HepG2 (cell line): Measurements from ENCODE around the gene PBX2. TPM values are rescaled to one million over a fixed set of nuclear protein-coding genes. Genes with fewer than 3 reads are reported as not detected.

ENCODE experiments used
- HNF1B ChIP-seq: sonication (generic); formaldehyde crosslinking; IDR thresholded peaks from 2 replicates; pipeline ENCODE4 v1.5.1; 2020; ENCODE audit warnings: mild to moderate bottlenecking, moderate library complexity, missing genetic modification reagents
- NFATC3 ChIP-seq: sonication (generic); formaldehyde crosslinking; IDR thresholded peaks from 2 replicates; pipeline ENCODE4 v1.5.1; 2020; ENCODE audit warnings: mild to moderate bottlenecking, missing genetic modification reagents
- NFYB ChIP-seq: sonication (generic); formaldehyde crosslinking; IDR thresholded peaks from 2 replicates; pipeline ENCODE4 v1.4.0; 2020; ENCODE audit warnings: missing genetic modification reagents
- PBX2 ChIP-seq: IDR thresholded peaks from 2 replicates; pipeline ENCODE4 v1.6.1; 2016; ENCODE audit warnings: control low read depth
- ZFP36L1 ChIP-seq: sonication (generic); formaldehyde crosslinking; IDR thresholded peaks from 2 replicates; pipeline ENCODE4 v1.8.0; 2022; ENCODE audit warnings: mild to moderate bottlenecking, missing genetic modification reagents, moderate library complexity
- ZNF121 ChIP-seq: sonication (generic); formaldehyde crosslinking; IDR thresholded peaks from 2 replicates; pipeline ENCODE4 v1.5.0; 2020; ENCODE audit warnings: mild to moderate bottlenecking, missing genetic modification reagents
- ZNF142 ChIP-seq: sonication (generic); formaldehyde crosslinking; IDR thresholded peaks from 2 replicates; pipeline ENCODE4 v1.4.0; 2020; ENCODE audit warnings: missing genetic modification reagents
- ZNF543 ChIP-seq: sonication (generic); formaldehyde crosslinking; IDR thresholded peaks from 2 replicates; pipeline ENCODE4 v1.4.0; 2020; ENCODE audit warnings: mild to moderate bottlenecking, missing genetic modification reagents
- ZNF597 ChIP-seq: sonication (generic); formaldehyde crosslinking; IDR thresholded peaks from 2 replicates; pipeline ENCODE4 v1.5.0; 2020; ENCODE audit warnings: missing genetic modification reagents
- ZNF773 ChIP-seq: sonication (generic); formaldehyde crosslinking; IDR thresholded peaks from 2 replicates; pipeline ENCODE4 v1.4.0; 2020; ENCODE audit warnings: missing genetic modification reagents, borderline replicate concordance
- polyA plus RNA-seq, 8 experiments: library from polyadenylated mRNA; depleted of rRNA in 3 of 8; stranded (reverse) in 7 of 8; unstranded in 1 of 8; fragments of >200 nt; fragmentation: Illumina TruSeq in 4 of 8; extraction: Trizol in 4 of 8; gene quantifications; 2 replicates each; pipeline versions ENCODE4 v1.2.1 to v1.2.3, GENCODE V29; 2011 to 2016; ENCODE audit warnings: low read depth in 4 of 8, missing spikeins in 1 of 8, mixed read lengths in 1 of 8; ENCODE audit not compliant: insufficient read depth in 1 of 8
- total RNA-seq, 5 experiments: library from RNA; depleted of rRNA; stranded (reverse); fragments of >200 nt; fragmentation: Illumina TruSeq; extraction: Trizol; gene quantifications; 2 replicates each; pipeline ENCODE4 v1.2.3, GENCODE V29; 2016; ENCODE audit warnings: low read depth in 1 of 5
- TF ChIP-seq, protein P1 (sequence below), 2 experiments: sonication (generic) in 1 of 2; formaldehyde crosslinking in 1 of 2; IDR thresholded peaks; 2 replicates each; pipeline versions ENCODE4 v1.6.1 to v1.9.0; 2014 to 2022; ENCODE audit warnings: antibody characterized with exemption in 1 of 2, borderline replicate concordance in 1 of 2, inconsistent platforms in 1 of 2, low read depth in 1 of 2, missing genetic modification reagents in 1 of 2

PBX2 gene
- total and polyA plus RNA-seq, 2 of the 13 experiments (the other 11 are each of a cell fraction or from before 2014, with no cell fraction given), result 42.3 to 77.8 TPM

GRCh38 chr6:32175711-32176475, 14.1 kb downstream of the PBX2 start, which contains the start of gene AGPAT1 (continued):
- TF ChIP-seq HNF1B (CRISPR knock-in tag) (no peak), ZFP36L1 (CRISPR knock-in tag) (no peak), ZNF597 (no peak), NFATC3 (CRISPR knock-in tag) (0 out of 2 replicates have a peak, but pooled peaks have one; percentile 35), ZNF121 (CRISPR knock-in tag) (no peak), ZNF142 (CRISPR knock-in tag) (no peak), NFYB (peak; percentile 85), ZNF773 (no peak), ZNF543 (CRISPR knock-in tag) (peak; percentile 67; the same call in 1 of the 2 replicates), PBX2 (peak; percentile 98)
- TF ChIP-seq, protein P1, sequence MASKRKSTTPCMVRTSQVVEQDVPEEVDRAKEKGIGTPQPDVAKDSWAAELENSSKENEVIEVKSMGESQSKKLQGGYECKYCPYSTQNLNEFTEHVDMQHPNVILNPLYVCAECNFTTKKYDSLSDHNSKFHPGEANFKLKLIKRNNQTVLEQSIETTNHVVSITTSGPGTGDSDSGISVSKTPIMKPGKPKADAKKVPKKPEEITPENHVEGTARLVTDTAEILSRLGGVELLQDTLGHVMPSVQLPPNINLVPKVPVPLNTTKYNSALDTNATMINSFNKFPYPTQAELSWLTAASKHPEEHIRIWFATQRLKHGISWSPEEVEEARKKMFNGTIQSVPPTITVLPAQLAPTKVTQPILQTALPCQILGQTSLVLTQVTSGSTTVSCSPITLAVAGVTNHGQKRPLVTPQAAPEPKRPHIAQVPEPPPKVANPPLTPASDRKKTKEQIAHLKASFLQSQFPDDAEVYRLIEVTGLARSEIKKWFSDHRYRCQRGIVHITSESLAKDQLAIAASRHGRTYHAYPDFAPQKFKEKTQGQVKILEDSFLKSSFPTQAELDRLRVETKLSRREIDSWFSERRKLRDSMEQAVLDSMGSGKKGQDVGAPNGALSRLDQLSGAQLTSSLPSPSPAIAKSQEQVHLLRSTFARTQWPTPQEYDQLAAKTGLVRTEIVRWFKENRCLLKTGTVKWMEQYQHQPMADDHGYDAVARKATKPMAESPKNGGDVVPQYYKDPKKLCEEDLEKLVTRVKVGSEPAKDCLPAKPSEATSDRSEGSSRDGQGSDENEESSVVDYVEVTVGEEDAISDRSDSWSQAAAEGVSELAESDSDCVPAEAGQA (IDR thresholded peaks at IDR 0.05; ENCODE audit: low read depth), result no peak
- TF ChIP-seq, protein P1 (CRISPR knock-in tag; IDR thresholded peaks at IDR 0.05; ENCODE audit: borderline replicate concordance), result no peak
